SJCRH30 (cell line): ENCODE measurements around the gene RPRD2. TPM values are rescaled to one million over a fixed set of nuclear protein-coding genes. Genes with fewer than 3 reads are reported as not detected.
A peak's percentile ranks its signal among the peaks of the same experiment; 100 is the strongest.
"Not testable (repeated sequence)": the region's sequence is repeated elsewhere in the genome, so short reads cannot be mapped to it uniquely, and the experiment has no call there.

Experiments used
- DNase-seq, 2 experiments: peaks; one replicate each; pipeline ENCODE4 v3.0.0-alpha.2; 2015 to 2020
- H3K27ac ChIP-seq: fragments of 250-450 bp; sonication (Bioruptor Pico); 2 replicates; pipeline ENCODE4 v1.5.1; 2020; ENCODE audit warnings: mild to moderate bottlenecking, moderate library complexity
- H3K27me3 ChIP-seq: fragments of 250-450 bp; sonication (Bioruptor Pico); 2 replicates; pipeline ENCODE4 v1.5.1; 2020; ENCODE audit warnings: mild to moderate bottlenecking, moderate library complexity
- H3K36me3 ChIP-seq: fragments of 250-450 bp; sonication (Bioruptor Pico); 2 replicates; pipeline ENCODE4 v1.5.1; 2020; ENCODE audit warnings: mild to moderate bottlenecking, moderate library complexity
- H3K4me1 ChIP-seq: fragments of 250-450 bp; sonication (Bioruptor Pico); 2 replicates; pipeline ENCODE4 v1.5.1; 2020; ENCODE audit warnings: mild to moderate bottlenecking, moderate library complexity
- H3K4me3 ChIP-seq: fragments of 250-450 bp; sonication (Bioruptor Pico); 2 replicates; pipeline ENCODE4 v1.5.1; 2020; ENCODE audit warnings: mild to moderate bottlenecking, moderate library complexity
- H3K9me3 ChIP-seq: fragments of 250-450 bp; sonication (Bioruptor Pico); replicated peaks from 2 replicates; pipeline ENCODE4 v1.5.1; 2020; ENCODE audit warnings: mild to moderate bottlenecking, moderate library complexity
- total RNA-seq: library from RNA; depleted of rRNA; stranded (reverse); fragments of >200 nt; shearing (Covaris generic); gene quantifications from 2 replicates; pipeline ENCODE4 v1.2.3, GENCODE V29; 2014; rRNA removed

Gene RPRD2
- total RNA-seq = 14.6 and 15.5 TPM in 2 replicates

DNA sequence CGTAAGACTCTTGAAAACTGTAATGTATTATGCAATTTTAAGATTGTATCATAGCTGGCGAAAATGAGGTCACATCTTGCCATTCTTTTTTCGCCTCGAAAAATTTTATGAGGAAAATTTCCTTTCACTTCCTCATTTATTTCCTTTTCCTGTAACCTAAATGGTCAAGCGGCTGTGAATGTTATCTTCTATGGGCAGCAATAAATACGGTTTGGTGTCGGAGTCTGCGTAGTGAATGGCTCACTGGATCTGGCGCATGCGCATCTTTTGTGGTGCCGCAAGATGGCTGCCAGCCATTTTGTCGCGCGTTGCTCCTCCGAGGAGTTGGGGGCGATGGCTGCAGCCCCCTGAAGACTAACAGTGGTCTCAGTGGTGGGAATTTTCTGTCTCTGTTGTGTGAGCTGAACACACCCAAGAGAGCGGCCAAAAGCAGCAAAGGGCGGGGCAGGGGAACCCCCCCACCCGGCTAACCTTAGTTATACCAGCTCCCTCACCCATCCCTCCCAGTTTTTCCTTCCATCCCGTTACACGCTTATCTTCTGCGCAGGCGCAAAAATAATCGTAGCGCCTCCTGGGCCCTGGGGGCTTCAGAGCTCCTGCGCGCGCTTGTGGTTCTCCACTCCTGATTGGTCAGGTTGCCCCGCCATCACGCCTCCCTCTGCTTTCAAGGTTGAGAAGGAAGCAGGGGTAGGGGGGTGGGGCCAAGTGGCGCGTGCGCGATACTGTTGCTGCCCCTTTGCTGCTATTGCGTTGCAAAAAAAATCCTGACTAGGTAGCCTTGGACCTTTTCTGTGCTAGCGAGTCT lies at the start of gene RPRD2:
Gene RPRD2, plus strand, starts transcription at position 722 of the 805 bp plus-strand sequence. CDS start 568 bp downstream, outside the sequence.
- H3K4me1 ChIP-seq = peaks cover 3% of the 10 kb centered on the region; the same call in 1 of the 2 replicates
- H3K36me3 ChIP-seq = no peaks in the 10 kb centered on the region
- peak within 1 kb of the TSS; percentile 64 for H3K4me3 ChIP-seq
- peak within 1 kb of the TSS; percentile 91 for H3K27ac ChIP-seq
- H3K27me3 ChIP-seq = no peaks in the 10 kb centered on the region
- DNase-seq = peak; percentile 99
- H3K9me3 ChIP-seq = no peaks in the 10 kb centered on the region

DNA sequence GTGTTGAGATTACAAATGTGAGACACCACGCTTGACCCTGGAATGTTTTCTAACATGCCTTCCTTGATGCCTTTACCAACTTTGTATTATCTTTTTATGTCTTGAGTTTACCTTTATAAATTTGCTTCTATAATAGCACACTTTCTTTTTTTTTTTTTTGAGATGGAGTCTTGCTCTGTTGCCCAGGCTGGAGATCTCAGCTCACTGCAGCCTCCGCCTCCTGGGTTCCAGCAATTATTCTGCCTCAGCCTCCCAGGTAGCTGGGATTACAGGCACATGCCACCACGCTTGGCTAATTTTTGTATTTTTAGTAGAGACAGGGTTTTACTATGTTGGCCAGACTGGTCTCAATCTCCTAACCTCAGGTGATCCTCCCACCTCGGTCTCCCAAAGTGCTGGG lies 49.3 kb upstream of the RPRD2 start:
- not testable (repeated sequence) for H3K27me3 ChIP-seq, DNase-seq, H3K4me3 ChIP-seq, H3K9me3 ChIP-seq, H3K36me3 ChIP-seq, H3K27ac ChIP-seq
- peaks cover 13% of the 10 kb centered on the region for H3K4me1 ChIP-seq

DNA sequence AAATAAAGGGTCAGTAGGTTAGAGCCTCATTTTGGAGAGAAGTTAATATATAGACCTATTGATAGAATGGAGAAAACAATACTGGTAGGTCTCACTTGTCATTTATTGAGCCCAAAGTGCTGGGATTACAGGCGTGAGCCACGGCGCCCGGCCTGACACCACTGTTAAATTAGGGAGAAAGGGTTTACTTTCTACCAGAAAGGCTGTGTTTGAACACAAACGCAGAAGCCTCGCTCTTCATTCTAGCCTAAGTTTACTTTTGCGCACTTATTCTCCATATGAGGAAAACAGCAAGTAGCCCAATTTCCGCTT lies 43.3 kb upstream of the RPRD2 start:
- Histone ChIP-seq H3K27me3 (no peaks in the 10 kb centered on the region), H3K9me3 (no peaks in the 10 kb centered on the region), H3K27ac (peak overlapping the region; percentile 94), H3K4me3 (peak overlapping the region; percentile 91), H3K4me1 (no peaks in the 10 kb centered on the region), H3K36me3 (peaks cover 11% of the 10 kb centered on the region)
- DNase-seq = no peak

GRCh38 chr1:150321826-150322166 lies 42.2 kb upstream of the RPRD2 start:
- peaks cover 23% of the 10 kb centered on the region for H3K36me3 ChIP-seq
- no peaks in the 10 kb centered on the region for H3K9me3 ChIP-seq
- no peak for DNase-seq
- no peaks in the 10 kb centered on the region for H3K4me1 ChIP-seq
- H3K4me3 ChIP-seq = peak overlapping the region; percentile 91
- peak overlapping the region; percentile 94 for H3K27ac ChIP-seq
- no peaks in the 10 kb centered on the region for H3K27me3 ChIP-seq

- no peaks in the 10 kb centered on the region for H3K9me3 ChIP-seq
- peaks cover 27% of the 10 kb centered on the region for H3K36me3 ChIP-seq
- H3K27me3 ChIP-seq = no peaks in the 10 kb centered on the region
- no peak for DNase-seq
- peak overlapping the region; percentile 94 for H3K27ac ChIP-seq
- H3K4me1 ChIP-seq = no peaks in the 10 kb centered on the region
- H3K4me3 ChIP-seq = peak overlapping the region; percentile 91
These were observed 41.6 kb upstream of the RPRD2 start for GRCh38 chr1:150322310-150322709.

GRCh38 chr1:150332651-150333290 lies 31.2 kb upstream of the RPRD2 start:
- Histone ChIP-seq H3K4me3 (no peak overlapping the region), H3K27ac (no peak overlapping the region), H3K4me1 (no peaks in the 10 kb centered on the region), H3K9me3 (no peaks in the 10 kb centered on the region), H3K36me3 (peaks cover 82% of the 10 kb centered on the region), H3K27me3 (no peaks in the 10 kb centered on the region)
- no peak for DNase-seq

- no peak for DNase-seq
- H3K27me3 ChIP-seq = no peaks in the 10 kb centered on the region
- H3K36me3 ChIP-seq = peaks cover 83% of the 10 kb centered on the region
- no peaks in the 10 kb centered on the region for H3K9me3 ChIP-seq
- H3K4me1 ChIP-seq = no peaks in the 10 kb centered on the region
- no peak overlapping the region for H3K4me3 ChIP-seq
- H3K27ac ChIP-seq = no peak overlapping the region
These were observed 17.6 kb upstream of the RPRD2 start for GRCh38 chr1:150346316-150346715.

DNA sequence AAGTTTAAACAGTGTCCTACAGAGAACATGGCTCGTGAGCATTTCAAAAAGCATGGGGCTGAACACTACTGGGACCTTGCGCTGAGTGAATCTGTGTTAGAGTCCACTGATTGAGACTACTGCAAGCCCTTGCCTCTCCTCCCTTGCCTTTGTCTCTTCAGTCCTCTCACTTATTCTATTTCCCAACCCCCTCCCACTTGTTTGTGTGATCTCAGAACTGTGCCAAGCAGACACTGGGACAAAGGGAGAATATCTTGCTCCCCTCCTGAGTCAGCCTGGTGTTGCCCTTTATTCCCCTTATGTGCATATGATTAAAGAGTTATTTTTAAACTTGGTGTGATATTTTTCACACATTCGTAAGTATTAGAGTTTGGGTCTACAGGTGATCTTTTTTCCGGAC lies 11.1 kb upstream of the RPRD2 start:
- H3K36me3 ChIP-seq = peaks cover 54% of the 10 kb centered on the region
- H3K27me3 ChIP-seq = no peaks in the 10 kb centered on the region
- no peak for DNase-seq
- no peak overlapping the region for H3K27ac ChIP-seq
- no peaks in the 10 kb centered on the region for H3K9me3 ChIP-seq
- no peaks in the 10 kb centered on the region for H3K4me1 ChIP-seq
- no peak overlapping the region for H3K4me3 ChIP-seq

- H3K4me1 ChIP-seq = peaks cover 3% of the 10 kb centered on the region; the same call in 1 of the 2 replicates
- H3K27me3 ChIP-seq = no peaks in the 10 kb centered on the region
- no peaks in the 10 kb centered on the region for H3K9me3 ChIP-seq
- H3K36me3 ChIP-seq = no peaks in the 10 kb centered on the region
- peak; percentile 21 to 48 for DNase-seq
- H3K4me3 ChIP-seq = peak overlapping the region; percentile 64
- H3K27ac ChIP-seq = peak overlapping the region; percentile 91
These were observed 1.1 kb upstream of the RPRD2 start for GRCh38 chr1:150362721-150363425.

- peaks cover 3% of the 10 kb centered on the region; the same call in 1 of the 2 replicates for H3K4me1 ChIP-seq
- no peaks in the 10 kb centered on the region for H3K36me3 ChIP-seq
- H3K27me3 ChIP-seq = no peaks in the 10 kb centered on the region
- H3K27ac ChIP-seq = peak overlapping the region; percentile 91
- DNase-seq = peak; percentile 81 to 83
- H3K9me3 ChIP-seq = no peaks in the 10 kb centered on the region
- peak overlapping the region; percentile 64 for H3K4me3 ChIP-seq
These were observed 470 bp downstream of the RPRD2 start for GRCh38 chr1:150364231-150365003.

DNA sequence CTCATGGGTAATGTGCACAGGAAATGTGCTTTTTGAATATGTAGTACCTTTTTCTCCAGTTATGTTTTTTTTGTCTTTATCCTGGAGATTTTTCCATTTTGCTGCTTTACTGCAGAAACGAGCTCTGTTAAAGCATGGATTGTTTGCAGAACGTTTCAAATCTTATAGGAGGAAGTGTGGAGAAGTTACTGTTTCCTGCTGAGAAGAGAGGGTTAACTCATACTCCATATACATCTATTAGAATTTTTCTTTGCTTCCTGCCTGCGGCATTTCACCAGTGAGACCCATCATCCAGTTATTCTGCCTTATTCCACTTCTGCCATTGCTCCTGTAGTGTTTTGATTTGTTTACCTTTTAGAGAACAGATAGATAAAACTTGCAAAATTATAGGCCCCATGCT lies 2.0 kb downstream of the RPRD2 start:
- peak overlapping the region; percentile 64 for H3K4me3 ChIP-seq
- H3K4me1 ChIP-seq = peaks cover 3% of the 10 kb centered on the region; the same call in 1 of the 2 replicates
- H3K27me3 ChIP-seq = no peaks in the 10 kb centered on the region
- DNase-seq = peak in 1 of 2 experiments; percentile 28
- H3K27ac ChIP-seq = peak overlapping the region; percentile 91
- no peaks in the 10 kb centered on the region for H3K36me3 ChIP-seq
- no peaks in the 10 kb centered on the region for H3K9me3 ChIP-seq

DNA sequence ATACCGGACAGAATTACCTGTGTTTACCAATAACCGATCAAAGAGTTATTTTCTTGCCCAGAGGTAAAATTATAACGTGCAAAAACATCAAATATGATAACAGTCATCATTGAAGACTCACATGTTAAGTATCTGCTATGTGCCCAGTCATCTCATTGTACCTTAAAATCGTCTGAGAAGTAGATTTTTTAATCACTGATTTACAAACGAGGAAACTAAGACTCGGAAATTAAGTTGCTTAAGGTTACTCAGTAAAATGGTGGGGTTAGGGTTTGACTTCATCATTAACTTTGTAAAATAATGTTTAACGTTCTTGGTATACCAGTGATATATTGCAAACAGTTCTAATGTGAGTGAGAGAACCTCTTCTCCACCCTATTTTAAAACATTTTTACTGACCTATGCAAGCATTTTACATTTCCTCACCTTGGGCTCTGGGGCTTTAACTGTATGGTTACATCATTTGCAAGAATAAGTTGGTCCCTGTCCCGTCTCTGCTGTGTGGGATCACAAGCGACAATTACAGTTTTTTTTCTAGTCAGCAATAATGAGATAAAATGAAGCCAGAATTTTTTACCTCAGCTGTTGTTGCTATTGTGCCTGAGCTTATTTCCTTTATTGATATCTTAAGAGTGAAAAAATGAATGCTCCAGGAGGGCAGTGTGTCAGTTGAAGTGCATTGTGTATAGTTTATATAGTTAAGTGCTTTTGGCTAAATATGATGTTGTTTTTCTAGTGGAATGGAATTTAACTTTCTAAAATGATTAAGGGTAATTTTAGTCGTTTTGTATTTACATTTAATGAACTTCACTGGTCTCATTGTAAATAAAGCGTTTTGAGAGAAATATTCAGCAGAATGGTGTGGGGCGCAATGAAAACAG lies 2.7 kb downstream of the RPRD2 start:
- Histone ChIP-seq H3K4me3 (peak overlapping the region; percentile 64), H3K9me3 (no peaks in the 10 kb centered on the region), H3K36me3 (no peaks in the 10 kb centered on the region), H3K27ac (no peak overlapping the region), H3K4me1 (peaks cover 3% of the 10 kb centered on the region; the same call in 1 of the 2 replicates), H3K27me3 (no peaks in the 10 kb centered on the region)
- DNase-seq = peak in 1 of 2 experiments; percentile 12

GRCh38 chr1:150371110-150371509 lies 7.2 kb downstream of the RPRD2 start:
- Histone ChIP-seq H3K9me3 (no peaks in the 10 kb centered on the region), H3K4me3 (no peak overlapping the region), H3K36me3 (no peaks in the 10 kb centered on the region), H3K4me1 (no peaks in the 10 kb centered on the region; the same call in 1 of the 2 replicates), H3K27me3 (no peaks in the 10 kb centered on the region), H3K27ac (no peak overlapping the region)
- no peak for DNase-seq

- Histone ChIP-seq H3K4me1 (no peaks in the 10 kb centered on the region), H3K36me3 (no peaks in the 10 kb centered on the region), H3K27me3 (no peaks in the 10 kb centered on the region), H3K27ac (no peak overlapping the region), H3K4me3 (no peak overlapping the region), H3K9me3 (no peaks in the 10 kb centered on the region)
- DNase-seq = no peak
These were observed 8.6 kb downstream of the RPRD2 start for GRCh38 chr1:150372580-150372979.
